GM18519 (cell line): Measurements from ENCODE around the gene TCF3.
"Not testable (repeated sequence)": the region's sequence is repeated elsewhere in the genome, so short reads cannot be mapped to it uniquely, and the experiment has no call there.

Experiments used
- ATAC-seq: cut with Tn5 transposase; IDR thresholded peaks from one replicate; pipeline ENCODE4 v1.9.1; 2021; ENCODE audit warnings: mild to moderate bottlenecking, moderate library complexity; ENCODE audit not compliant: unreplicated experiment, low FRiP score

The TCF3 gene

GRCh38 chr19:1652471-1653299 lies at the start of gene TCF3:
Gene TCF3, minus strand, starts transcription at chr19:1652615. Its CDS starts 2,367 bp downstream, at chr19:1650248.
- peak; percentile 56 for ATAC-seq

GRCh38 chr19:1700733-1701663 lies 48.6 kb upstream of the TCF3 start:
- ATAC-seq = no peak

DNA sequence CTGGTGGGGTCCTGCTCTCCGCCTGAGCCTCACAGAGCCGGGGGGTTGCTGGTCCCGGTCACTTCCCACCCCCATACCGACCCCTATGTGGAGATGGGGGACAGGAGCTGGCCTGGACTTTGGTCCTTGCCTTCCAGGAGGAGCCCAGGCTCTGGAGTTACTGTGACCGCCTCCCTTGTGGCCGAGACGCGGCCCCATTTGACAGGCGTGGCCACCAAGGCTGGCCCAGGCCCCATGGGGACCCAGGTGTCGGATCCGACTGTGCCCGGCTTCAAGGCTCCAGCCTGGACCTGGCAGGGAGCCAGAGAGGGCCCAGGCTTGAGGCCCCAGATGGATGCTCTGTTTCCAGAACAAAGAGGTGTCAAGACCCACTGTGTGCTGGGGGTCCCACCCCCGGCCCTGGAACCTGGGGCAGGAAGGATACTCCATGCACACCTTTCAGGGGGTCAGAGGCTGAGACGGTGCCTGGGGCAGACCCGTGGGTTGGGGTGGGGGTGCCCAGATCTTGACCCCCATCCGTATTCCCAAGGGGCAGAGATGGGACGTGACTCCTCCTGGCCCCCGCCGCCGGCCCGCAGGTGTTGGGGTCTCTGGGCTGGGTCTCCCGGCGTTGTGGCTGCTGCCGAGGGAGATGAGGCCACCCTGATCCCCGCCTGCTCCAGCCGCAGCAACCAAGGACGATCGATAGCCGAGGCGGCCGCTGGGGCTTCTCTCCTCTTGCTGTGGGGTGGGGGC lies 47.8 kb upstream of the TCF3 start:
- no peak for ATAC-seq

DNA sequence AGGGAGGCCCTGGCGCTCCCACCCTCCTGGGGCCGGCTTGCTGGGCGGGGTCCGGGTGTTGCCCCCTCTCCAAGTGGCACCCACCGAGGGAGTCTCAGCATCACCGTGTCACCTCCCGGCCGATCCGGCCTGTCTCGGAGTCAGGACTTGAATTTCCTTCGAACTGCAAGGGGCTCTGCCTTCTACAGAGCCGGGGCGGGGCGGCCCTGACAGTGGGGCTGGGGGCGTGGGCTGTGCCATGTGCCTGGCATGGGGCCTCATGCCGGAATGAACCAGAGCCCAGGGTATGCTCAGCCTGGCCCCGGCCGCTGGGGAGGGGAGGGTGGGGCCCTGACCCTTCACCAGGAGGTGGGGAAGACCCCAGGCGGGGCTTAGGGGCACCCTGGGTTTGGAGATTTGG lies 47.0 kb upstream of the TCF3 start:
- no peak for ATAC-seq

DNA sequence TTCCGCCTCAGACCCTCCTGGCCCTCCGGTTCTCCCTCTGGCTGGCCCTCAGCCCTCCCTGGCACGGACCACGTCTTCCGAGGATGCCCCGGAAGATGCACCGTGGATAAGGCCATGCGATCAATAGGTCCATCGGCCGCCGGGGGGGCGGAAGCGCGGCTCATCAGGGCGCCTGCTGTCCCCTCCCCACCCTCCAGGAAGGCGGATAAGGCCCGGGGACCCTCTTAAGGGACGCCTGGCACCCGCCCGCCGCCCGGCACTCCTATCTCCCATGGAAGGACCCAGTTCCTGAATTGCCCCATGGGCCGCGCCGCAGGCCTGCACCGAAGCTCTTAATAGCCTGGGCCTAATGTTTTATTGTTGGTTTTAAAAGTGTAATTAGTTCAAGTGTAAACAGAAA lies 46.2 kb upstream of the TCF3 start:
- ATAC-seq = no peak

- not testable (repeated sequence) for ATAC-seq
These were observed 43.1 kb upstream of the TCF3 start for GRCh38 chr19:1695481-1695880.

- ATAC-seq = no peak
These were observed 39.3 kb upstream of the TCF3 start for GRCh38 chr19:1691589-1692290.

GRCh38 chr19:1690699-1691307 lies 38.4 kb upstream of the TCF3 start:
- no peak for ATAC-seq

GRCh38 chr19:1685785-1686184 lies 33.4 kb upstream of the TCF3 start:
- not testable (repeated sequence) for ATAC-seq

GRCh38 chr19:1685046-1685445 lies 32.6 kb upstream of the TCF3 start:
- ATAC-seq = no peak

DNA sequence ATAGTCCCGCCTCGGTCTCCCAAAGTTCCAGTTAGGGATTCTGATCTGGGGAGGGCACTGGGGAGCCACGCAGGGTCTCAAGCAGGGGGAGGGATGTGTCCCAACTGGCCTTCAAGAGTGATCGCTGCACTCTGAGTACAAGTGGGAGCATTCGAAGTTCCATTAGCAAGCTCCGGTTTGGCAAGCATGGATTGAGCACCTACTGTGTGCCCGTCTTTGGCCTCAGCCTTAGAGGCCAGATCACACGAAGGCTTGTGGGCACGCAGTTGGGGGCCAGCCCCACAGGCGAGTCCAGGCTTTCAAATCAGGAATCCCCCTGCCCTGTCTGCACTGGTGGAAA lies 32.1 kb upstream of the TCF3 start:
- ATAC-seq = no peak

- no peak for ATAC-seq
These were observed 31.6 kb upstream of the TCF3 start for GRCh38 chr19:1683869-1684572.

DNA sequence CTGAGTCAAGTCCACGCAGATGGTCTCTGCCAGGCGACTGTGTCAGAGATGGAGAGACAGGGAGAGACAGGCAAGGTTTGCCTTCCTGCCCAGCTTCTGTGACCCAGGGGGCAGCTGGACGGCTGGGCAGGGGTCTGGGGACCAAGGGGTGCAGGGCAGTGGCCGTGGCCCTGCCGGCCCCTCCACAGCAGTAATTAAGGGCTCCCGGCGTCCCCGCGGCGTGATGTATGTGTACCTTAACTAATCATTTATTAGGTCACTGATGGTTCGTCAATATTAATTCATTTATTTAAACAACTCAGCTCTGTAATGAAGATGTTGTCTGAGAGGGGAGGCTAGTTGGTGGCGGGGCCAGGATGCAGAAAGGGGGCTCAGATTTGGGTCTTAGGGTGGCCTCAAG lies 28.6 kb upstream of the TCF3 start:
- ATAC-seq = no peak

GRCh38 chr19:1678073-1678472 lies 25.7 kb upstream of the TCF3 start:
- no peak for ATAC-seq

DNA sequence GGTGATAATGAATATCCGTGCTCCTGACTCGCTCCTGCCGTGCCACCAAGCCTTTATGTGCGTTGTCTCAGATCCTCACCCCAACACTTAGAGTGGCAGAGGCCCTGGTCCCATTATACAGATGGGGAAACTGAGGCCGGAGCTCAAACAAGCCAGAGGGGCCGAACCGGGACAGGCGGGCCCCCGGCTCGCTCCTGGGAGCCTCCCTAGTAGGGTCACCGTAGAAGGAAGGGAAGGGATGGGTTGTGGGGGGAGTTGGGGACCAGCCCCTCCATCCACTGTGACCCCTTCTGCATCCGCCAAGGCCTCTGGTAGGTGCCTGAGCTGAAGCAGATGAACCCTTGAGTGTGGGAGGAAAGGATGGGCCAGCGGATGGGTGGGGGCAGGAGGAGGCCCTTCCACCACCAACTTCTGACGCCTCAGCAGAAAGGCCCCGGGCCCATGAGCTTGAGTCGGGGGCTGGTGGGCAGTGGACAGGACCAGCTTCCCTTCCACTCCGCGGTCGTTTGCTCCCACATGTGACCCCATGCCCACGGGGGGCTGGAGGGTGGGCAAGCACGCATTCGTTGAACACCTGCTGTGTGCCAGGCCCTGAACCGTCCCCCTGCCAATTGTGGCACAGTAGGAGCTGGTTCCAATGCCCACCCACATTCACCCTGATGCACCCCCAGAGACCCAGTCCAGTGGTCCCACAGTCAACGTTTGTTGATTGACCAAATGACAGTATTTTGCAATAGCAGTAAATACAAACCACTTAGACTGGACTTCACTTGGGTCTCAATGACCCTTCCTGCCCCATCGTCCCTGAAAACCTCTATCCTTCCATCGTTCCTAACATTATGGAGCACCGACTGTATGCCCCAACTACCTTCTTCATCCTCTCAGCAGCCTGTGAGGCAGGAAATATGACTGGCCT lies 24.2 kb upstream of the TCF3 start:
- no peak for ATAC-seq

GRCh38 chr19:1675633-1676350 lies 23.4 kb upstream of the TCF3 start:
- no peak for ATAC-seq

GRCh38 chr19:1674293-1674679 lies 21.9 kb upstream of the TCF3 start:
- ATAC-seq = no peak
